T-helper 2 cell treated with Interferon-gamma antibody and Interleukin-4, amounts not matched to agents 5 μg/mL and 100 μg/mL, for 36 hours (primary cell): ENCODE data around the gene ZNF138.
"Not testable (repeated sequence)": the region's sequence is repeated elsewhere in the genome, so short reads cannot be mapped to it uniquely, and the experiment has no call there.

Experiments
- DNase-seq: peaks from one replicate; pipeline ENCODE4 v3.0.0; 2021; ENCODE audit warnings: low spot score
- H3K27ac Mint-ChIP-seq: one replicate; pipeline ENCODE4 v1.8.0; 2021; ENCODE audit warnings: mild to moderate bottlenecking, mixed read lengths
- H3K27me3 Mint-ChIP-seq: one replicate; pipeline ENCODE4 v1.8.0; 2021; ENCODE audit warnings: low read depth, mixed read lengths
- H3K36me3 Mint-ChIP-seq: one replicate; pipeline ENCODE4 v1.8.0; 2021; ENCODE audit warnings: low read depth, mixed read lengths
- H3K4me1 Mint-ChIP-seq: one replicate; pipeline ENCODE4 v1.8.0; 2021; ENCODE audit warnings: low read depth, mixed read lengths
- H3K4me3 Mint-ChIP-seq: one replicate; pipeline ENCODE4 v1.8.0; 2022; ENCODE audit warnings: mild to moderate bottlenecking, moderate library complexity, mixed read lengths
- H3K9me3 Mint-ChIP-seq: one replicate; pipeline ENCODE4 v1.8.0; 2021; ENCODE audit warnings: mixed read lengths

ZNF138 gene

DNA sequence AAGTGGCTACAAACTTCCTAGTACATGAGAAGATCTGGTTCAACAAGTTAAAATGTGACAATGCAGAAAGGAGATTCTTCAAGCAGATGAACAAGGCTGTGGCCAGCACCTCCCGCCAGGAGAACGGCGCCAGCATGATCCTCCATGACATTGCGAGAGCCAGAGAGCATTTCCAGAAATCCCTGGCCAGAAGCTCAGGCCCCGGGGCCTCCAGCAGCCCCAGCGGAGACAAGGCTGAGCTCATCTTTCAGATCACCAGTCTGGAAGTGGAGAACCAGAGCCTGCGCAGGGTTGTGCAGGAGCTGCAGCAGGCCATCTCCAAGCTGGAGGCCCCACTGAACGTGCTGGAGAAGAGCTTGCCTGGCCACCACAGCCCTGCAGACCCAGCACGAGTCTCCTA lies 68.8 kb downstream of the ZNF138 start:
- Mint-ChIP-seq H3K9me3 (peaks cover 22% of the 10 kb centered on the region), H3K4me3 (no peak overlapping the region), H3K36me3 (no peaks in the 10 kb centered on the region), H3K27ac (no peak overlapping the region), H3K27me3 (no peaks in the 10 kb centered on the region), H3K4me1 (no peaks in the 10 kb centered on the region)
- DNase-seq: no peak

DNA sequence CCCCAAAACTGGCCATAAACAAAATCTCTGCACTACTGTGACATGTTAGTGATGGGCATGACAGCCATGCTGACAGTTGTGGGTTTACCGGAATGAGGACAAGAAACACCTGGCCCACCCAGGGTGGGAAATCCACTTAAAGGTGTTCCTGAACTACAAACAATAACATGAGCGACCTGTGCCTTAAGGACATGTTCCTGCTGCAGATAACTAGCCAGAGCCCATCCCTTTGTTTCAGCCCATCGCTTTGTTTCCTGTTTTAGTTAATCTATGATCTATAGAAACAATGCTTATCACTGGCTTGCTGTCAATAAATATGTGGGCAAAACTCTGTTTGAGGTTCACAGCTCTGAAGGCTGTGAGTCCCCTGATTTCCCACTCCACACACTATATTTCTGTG lies 69.3 kb downstream of the ZNF138 start:
- DNase-seq, H3K4me3 Mint-ChIP-seq, H3K27ac Mint-ChIP-seq, H3K36me3 Mint-ChIP-seq, H3K27me3 Mint-ChIP-seq, H3K4me1 Mint-ChIP-seq: not testable (repeated sequence)
- H3K9me3 Mint-ChIP-seq: peaks cover 22% of the 10 kb centered on the region

DNA sequence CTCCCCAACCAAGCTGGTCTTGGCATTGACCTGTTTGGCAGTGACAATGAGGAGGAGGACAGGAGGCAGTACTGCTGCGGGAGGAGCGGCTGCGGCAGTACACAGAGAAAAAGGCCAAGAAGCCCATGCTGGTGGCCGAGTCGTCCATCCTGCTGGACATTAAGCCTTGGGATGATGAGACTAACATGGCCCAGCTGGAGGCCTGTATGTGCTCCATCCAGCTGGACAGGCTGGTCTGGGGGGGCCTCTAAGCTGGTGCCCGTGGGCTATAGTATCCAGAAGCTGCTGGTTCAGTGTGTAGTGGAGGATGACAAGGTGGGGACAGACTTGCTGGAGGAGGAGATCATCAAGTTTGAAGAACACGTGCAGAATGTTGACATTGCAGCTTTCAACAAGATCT lies 69.7 kb downstream of the ZNF138 start:
- no peak overlapping the region for H3K27ac Mint-ChIP-seq
- DNase-seq: no peak
- H3K9me3 Mint-ChIP-seq: peaks cover 22% of the 10 kb centered on the region
- no peak overlapping the region for H3K4me3 Mint-ChIP-seq
- H3K4me1 Mint-ChIP-seq: no peaks in the 10 kb centered on the region
- H3K27me3 Mint-ChIP-seq: no peaks in the 10 kb centered on the region
- no peaks in the 10 kb centered on the region for H3K36me3 Mint-ChIP-seq

DNA sequence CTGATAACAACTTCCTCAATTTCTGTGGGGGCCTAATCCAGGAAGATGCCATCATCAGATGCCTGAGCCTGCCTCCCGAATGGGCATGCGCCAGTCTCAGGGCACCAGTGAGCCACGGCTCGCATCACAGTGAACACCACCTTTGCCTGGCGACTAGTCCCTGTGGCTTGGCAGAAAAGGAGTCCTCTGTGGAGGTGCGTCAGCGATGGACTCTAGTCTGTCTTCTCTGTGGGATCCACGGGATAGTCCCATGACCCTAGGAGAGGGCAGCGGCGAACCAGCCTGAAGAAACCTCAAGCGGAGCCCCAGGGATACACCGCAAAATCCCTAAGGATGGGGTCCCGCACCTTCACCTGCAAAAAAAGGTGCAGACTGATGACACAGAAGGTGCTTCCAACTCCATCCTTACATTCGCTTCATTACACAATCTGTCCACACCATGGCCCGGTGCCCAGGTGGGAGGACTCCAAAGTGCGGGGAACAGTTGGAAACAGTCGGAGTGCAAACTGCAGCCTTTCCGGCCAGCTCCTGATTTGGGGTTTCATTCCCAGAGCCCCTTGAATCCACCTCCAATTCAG lies 73.7 kb downstream of the ZNF138 start:
- no peak overlapping the region for H3K27ac Mint-ChIP-seq
- no peak for DNase-seq
- no peaks in the 10 kb centered on the region for H3K27me3 Mint-ChIP-seq
- no peak overlapping the region for H3K4me3 Mint-ChIP-seq
- no peaks in the 10 kb centered on the region for H3K36me3 Mint-ChIP-seq
- H3K4me1 Mint-ChIP-seq: no peaks in the 10 kb centered on the region
- H3K9me3 Mint-ChIP-seq: peaks cover 26% of the 10 kb centered on the region

DNA sequence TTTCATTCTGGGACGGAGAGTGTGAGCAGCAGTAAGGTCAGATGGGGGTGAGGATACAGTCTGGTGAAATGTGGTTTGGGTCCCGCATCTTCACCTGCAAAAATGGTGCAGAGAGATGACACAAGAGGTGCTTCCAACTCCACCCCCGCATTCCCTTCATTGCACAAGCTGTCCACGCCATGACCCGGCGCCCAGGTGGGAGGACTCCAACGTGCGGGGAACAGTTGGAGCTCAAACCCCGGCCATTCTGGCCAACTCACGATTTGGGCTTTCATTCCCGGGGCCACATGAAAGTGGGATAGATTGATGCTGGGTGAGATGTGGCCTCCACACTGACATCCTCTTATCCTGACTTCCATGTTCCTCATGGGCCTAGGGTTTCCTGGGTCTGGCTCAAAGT lies 74.3 kb downstream of the ZNF138 start:
- H3K4me3 Mint-ChIP-seq: no peak overlapping the region
- no peaks in the 10 kb centered on the region for H3K27me3 Mint-ChIP-seq
- no peaks in the 10 kb centered on the region for H3K36me3 Mint-ChIP-seq
- no peak for DNase-seq
- no peak overlapping the region for H3K27ac Mint-ChIP-seq
- H3K4me1 Mint-ChIP-seq: no peaks in the 10 kb centered on the region
- H3K9me3 Mint-ChIP-seq: peaks cover 24% of the 10 kb centered on the region

DNA sequence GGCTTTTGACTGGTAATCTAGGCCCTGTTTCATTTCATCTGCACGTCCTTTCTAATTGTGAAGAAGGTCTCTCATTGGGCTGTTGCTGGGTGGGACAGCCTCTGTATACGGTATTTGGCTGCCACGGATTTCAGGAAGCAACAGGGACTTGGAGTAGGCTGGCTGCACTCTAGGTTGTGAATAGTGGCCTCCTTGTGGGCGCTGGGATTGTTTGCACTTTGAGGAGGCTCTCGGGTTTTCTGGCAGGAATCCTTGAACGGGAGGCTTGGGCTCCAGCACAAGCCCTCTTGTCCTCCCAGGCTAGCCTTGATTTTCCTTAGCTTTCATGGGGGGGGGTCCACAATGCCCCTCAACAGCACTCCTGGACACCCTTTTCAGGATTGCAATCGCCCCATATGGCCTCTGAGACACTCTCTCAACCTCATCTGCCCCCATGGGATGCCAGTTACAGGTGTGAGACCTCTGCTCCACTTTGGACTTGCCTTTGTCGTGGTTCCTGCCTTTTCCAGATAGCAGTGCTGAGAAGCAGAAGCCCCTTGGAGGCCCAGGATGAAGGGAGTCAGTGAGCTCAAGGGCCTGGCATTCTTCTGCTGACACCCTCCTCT lies 75.0 kb downstream of the ZNF138 start:
- H3K4me3 Mint-ChIP-seq: no peak overlapping the region
- peak; percentile 1 for DNase-seq
- H3K27me3 Mint-ChIP-seq: no peaks in the 10 kb centered on the region
- H3K27ac Mint-ChIP-seq: no peak overlapping the region
- H3K36me3 Mint-ChIP-seq: no peaks in the 10 kb centered on the region
- H3K9me3 Mint-ChIP-seq: peaks cover 23% of the 10 kb centered on the region
- no peaks in the 10 kb centered on the region for H3K4me1 Mint-ChIP-seq

DNA sequence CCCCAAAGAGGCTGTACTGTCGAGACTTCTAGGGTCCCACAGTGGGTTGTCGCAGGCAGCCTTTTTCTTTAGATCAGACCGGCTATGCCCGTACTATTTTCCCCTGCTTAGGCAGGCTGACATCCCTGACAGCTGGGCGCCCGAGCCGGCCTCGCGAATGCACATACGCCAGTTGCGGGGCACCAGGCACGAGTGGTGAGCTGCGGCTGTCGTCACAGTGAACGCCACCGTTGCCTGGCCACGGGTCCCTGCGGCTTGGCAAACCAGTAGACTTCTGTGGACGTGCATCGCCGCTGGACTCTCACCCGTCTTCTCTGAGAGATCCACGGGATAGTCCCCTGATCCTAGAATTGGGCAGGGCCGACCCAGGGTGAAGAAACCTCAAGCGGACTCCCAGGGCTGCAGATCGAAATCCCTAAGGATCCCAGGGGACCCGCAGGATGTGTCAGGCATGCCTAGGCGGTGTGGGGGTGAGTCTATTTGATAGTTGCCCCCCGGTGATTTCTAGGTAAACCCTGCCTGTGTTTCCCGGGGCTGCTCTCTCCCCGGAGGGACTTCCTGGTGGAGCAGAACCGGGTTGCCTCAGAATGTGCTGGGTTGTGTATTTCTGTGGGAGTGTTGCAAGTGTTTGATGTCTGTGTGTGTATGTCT lies 75.8 kb downstream of the ZNF138 start:
- DNase-seq: no peak
- H3K27ac Mint-ChIP-seq: no peak overlapping the region
- peaks cover 21% of the 10 kb centered on the region for H3K9me3 Mint-ChIP-seq
- no peaks in the 10 kb centered on the region for H3K36me3 Mint-ChIP-seq
- no peak overlapping the region for H3K4me3 Mint-ChIP-seq
- H3K27me3 Mint-ChIP-seq: no peaks in the 10 kb centered on the region
- no peaks in the 10 kb centered on the region for H3K4me1 Mint-ChIP-seq

DNA sequence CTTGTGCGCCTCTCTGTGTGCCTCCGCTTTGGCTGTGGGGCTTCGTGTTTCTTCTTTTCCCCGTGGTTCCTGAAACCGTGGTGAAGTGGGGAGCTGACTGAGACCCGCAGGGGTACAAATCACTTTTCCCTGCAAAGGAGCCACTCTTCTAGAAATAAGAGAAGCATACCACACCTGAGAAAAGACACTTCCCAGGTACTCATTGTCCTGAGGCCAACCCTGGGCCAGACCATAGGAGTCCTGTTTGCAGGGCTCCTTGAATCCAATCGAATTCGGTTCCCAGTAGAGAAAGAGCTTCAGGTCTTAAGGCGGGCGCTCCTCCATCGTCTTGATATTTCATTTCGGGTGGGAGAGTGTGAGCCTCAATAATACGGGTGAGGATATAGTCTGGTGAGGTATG lies 76.4 kb downstream of the ZNF138 start:
- Mint-ChIP-seq H3K4me3 (no peak overlapping the region), H3K36me3 (no peaks in the 10 kb centered on the region), H3K27ac (no peak overlapping the region), H3K4me1 (no peaks in the 10 kb centered on the region), H3K9me3 (peaks cover 21% of the 10 kb centered on the region), H3K27me3 (no peaks in the 10 kb centered on the region)
- DNase-seq: no peak

DNA sequence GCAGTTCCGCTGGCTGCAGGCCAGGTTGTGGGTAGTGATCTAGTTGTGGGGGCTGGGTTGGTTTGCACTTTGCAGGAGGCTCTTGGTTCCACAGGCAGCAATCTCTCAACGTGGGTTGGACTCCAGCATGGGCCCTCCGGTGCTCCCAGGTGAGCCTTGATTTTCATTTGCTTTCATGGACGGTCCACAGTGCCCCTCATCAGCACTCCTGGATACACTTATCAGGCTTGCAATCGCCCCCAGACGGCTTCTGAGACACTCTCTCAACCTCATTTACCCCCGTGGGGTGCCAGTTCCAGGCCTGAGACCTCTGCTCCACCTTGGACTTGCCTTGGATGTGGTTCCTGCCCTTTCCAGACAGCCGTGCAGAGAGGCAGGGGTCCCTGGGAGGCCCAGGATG lies 77.5 kb downstream of the ZNF138 start:
- Mint-ChIP-seq H3K27me3 (no peaks in the 10 kb centered on the region), H3K4me1 (no peaks in the 10 kb centered on the region), H3K4me3 (no peak overlapping the region), H3K36me3 (no peaks in the 10 kb centered on the region), H3K9me3 (peaks cover 18% of the 10 kb centered on the region), H3K27ac (no peak overlapping the region)
- peak; percentile 2 for DNase-seq

DNA sequence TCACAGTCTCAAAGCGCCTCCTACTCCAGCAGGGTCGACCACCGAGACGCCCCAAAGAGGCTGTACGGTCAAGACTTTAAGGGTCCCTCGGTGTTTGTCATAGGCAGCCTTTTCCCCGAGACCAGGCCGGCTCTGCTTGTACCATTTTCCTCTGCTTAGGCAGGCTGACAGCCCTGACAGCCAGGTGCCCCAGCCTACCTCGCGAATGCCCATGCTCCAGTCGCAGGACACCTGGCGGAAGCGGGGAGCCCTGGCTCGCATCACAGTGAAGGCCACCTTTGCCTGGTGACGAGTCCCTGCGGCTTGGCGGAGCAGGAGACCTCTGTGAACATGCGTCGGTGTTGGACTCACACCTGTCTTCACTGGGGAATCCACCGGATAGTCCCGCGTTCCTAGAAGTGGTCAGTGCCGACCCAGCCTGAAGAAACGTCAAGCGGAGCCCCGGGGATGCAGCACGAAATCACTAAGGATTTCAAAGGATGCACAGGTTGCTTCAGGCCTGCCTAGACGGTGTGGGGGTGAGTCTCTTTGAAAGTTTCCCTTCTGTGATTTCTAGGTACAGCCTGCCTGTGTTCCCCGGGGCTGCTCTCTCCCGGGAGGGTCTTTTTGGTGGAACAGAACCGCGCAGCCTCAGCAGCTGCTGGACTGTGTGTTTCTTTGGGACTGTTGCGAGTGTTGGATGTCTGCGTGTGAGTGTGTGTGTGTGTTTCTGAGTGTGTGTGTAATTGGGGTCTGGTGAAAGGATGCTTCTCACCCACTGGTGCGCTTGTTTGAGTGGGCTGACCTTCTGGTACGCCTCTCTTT lies 78.3 kb downstream of the ZNF138 start:
- H3K4me3 Mint-ChIP-seq: no peak overlapping the region
- peak; percentile 0 for DNase-seq
- no peaks in the 10 kb centered on the region for H3K27me3 Mint-ChIP-seq
- H3K36me3 Mint-ChIP-seq: no peaks in the 10 kb centered on the region
- peaks cover 16% of the 10 kb centered on the region for H3K9me3 Mint-ChIP-seq
- no peak overlapping the region for H3K27ac Mint-ChIP-seq
- peaks cover 4% of the 10 kb centered on the region for H3K4me1 Mint-ChIP-seq

DNA sequence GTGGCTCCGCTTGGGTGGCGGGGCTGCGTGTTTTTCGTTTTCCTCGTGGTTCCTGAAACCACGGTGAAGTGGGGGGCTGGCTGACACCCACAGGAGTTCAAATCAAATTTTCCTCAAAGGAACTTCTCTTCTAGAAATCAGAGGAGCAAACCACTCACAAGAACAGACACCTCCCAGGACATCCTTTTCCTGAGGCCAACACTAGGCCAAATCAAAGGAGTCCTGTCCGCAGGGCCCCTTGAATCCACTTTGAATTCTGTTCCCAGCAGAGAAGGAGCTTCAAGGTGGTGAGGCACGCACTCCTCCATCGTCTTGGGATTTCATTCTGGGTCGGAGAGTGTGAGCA lies 78.9 kb downstream of the ZNF138 start:
- Mint-ChIP-seq H3K4me3 (no peak overlapping the region), H3K9me3 (peaks cover 14% of the 10 kb centered on the region), H3K27ac (no peak overlapping the region), H3K36me3 (no peaks in the 10 kb centered on the region), H3K27me3 (no peaks in the 10 kb centered on the region), H3K4me1 (peaks cover 4% of the 10 kb centered on the region)
- no peak for DNase-seq

DNA sequence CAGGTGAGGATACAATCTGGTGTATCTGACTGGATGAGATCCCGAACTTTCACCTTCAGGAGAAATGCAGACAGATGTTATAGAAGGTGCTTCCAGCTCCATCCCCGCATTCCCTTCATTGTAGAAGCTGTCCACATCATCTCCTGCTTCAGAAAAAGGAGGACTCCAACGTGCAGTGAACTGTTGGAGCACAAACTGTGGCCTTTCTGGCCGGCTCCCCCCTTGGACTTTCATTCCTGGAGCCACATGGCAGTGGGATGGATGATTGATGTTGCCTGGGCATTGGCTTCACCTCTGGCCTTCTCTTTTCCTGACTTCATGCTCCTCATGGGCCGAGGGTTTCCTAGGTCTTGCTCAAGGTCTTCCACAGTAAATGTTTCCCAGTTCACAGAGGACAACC lies 79.3 kb downstream of the ZNF138 start:
- H3K4me1 Mint-ChIP-seq: peaks cover 4% of the 10 kb centered on the region
- peaks cover 14% of the 10 kb centered on the region for H3K9me3 Mint-ChIP-seq
- no peak for DNase-seq
- no peaks in the 10 kb centered on the region for H3K27me3 Mint-ChIP-seq
- H3K27ac Mint-ChIP-seq: no peak overlapping the region
- H3K4me3 Mint-ChIP-seq: no peak overlapping the region
- H3K36me3 Mint-ChIP-seq: no peaks in the 10 kb centered on the region

DNA sequence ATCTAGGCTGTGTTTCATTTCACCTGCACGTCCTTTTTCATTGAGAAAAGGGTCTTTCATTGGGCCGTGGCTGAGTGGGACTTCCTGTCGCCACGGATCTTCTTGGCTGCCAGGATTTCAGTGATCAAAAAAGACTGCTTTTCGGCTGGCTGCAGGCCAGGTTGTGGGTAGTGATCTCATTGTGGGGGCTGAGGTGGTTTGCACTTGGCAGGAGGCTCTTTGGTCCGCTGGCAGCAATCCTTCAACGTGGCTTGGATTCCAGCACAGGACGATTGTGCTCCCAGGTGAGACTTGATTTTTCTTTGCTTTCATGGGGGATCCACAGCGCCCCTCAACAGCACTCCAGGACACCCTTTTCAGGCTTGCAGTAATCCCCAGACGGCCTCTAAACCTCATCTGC lies 79.9 kb downstream of the ZNF138 start:
- H3K27ac Mint-ChIP-seq: no peak overlapping the region
- H3K27me3 Mint-ChIP-seq: no peaks in the 10 kb centered on the region
- no peak for DNase-seq
- H3K4me3 Mint-ChIP-seq: no peak overlapping the region
- H3K4me1 Mint-ChIP-seq: peaks cover 4% of the 10 kb centered on the region
- no peaks in the 10 kb centered on the region for H3K36me3 Mint-ChIP-seq
- H3K9me3 Mint-ChIP-seq: peaks cover 20% of the 10 kb centered on the region

DNA sequence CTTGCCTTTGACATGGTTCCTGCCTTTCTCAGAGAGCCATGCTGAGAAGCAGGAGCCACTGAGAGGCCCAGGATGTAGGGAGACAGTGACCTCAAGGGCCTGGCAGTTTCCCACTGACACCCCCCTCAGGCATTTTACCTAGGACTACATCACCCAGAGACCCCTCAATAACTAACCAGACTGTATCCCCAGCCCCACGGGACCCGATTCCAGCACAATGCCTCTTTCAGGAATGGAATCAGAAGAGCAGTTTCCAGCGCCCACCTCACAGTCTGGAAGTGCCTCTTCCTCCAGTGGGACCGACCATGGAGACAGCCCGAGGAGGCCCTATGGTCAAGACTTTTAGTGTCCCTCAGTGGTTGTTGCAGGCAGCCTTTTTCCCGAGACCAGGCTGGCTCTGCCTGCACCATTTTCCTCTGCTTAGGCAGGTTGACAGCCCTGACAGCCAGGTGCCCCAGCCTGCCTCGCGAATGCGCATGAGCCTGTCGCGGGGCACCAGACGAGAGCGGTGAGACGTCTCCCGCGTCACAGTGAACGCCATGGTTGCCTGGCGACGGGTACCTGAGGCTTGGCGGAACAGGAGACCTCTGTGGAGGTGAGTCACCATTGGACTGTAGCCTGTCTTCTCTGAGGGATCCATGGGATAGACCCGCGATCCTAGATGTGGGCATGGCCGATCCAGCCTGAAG lies 80.5 kb downstream of the ZNF138 start:
- DNase-seq: no peak
- no peaks in the 10 kb centered on the region for H3K27me3 Mint-ChIP-seq
- H3K9me3 Mint-ChIP-seq: peaks cover 20% of the 10 kb centered on the region
- H3K4me1 Mint-ChIP-seq: peaks cover 4% of the 10 kb centered on the region
- no peak overlapping the region for H3K4me3 Mint-ChIP-seq
- no peaks in the 10 kb centered on the region for H3K36me3 Mint-ChIP-seq
- no peak overlapping the region for H3K27ac Mint-ChIP-seq
